Measurements from ENCODE around the gene BFSP2. TPM values are rescaled to one million over a fixed set of nuclear protein-coding genes. Genes with fewer than 3 reads are reported as not detected.

The BFSP2 gene
- total and polyA plus RNA-seq, 2 donors (not counting 3 experiments of a cell fraction or from before 2014, with no cell fraction given) = not detected

- POLR2A ChIA-PET = no interaction called here
- no TSS peak for BruUV-seq (replicated peaks)
Observed at GRCh38 chr3:133457465-133458067, 57.7 kb downstream of the BFSP2 start.

GRCh38 chr3:133459400-133459799 is 59.5 kb downstream of the BFSP2 start:
- Histone ChIP-seq H2AFZ (ENCODE audit: low read depth, low read length) (no peak overlapping the region), H3K27ac (ENCODE audit: insufficient read depth, low read depth, low read length) (no peak overlapping the region), H3K4me3 (replicated peaks in 1 of 3; ENCODE audit: insufficient read depth in 1 of 3, low read depth in 1 of 3, low read length in 3 of 3) (no peak overlapping the region), H3K9me1 (replicated peaks; ENCODE audit: control insufficient read depth, extremely low read depth, insufficient read depth, low read length) (no peaks in the 10 kb centered on the region), H3K36me3 (ENCODE audit: control insufficient read depth in 2 of 2, extremely low read depth in 1 of 2, insufficient read depth in 2 of 2, low read length in 2 of 2) (no peaks in the 10 kb centered on the region), H4K20me1 (replicated peaks; ENCODE audit: control insufficient read depth, extremely low read depth, insufficient read depth, low read length) (no peaks in the 10 kb centered on the region), H3K79me2 (ENCODE audit: control insufficient read depth, insufficient read depth, low read length) (no peaks in the 10 kb centered on the region), H3K4me2 (ENCODE audit: insufficient read depth, low read length) (no peak overlapping the region), H3K27me3 (ENCODE audit: control insufficient read depth in 2 of 2, insufficient read depth in 2 of 2, low read length in 2 of 2) (peaks cover 5 to 9% of the 10 kb centered on the region in 2 experiments), H3K9ac (replicated peaks; ENCODE audit: extremely low read depth, insufficient read depth, low read length) (no peak overlapping the region), H3K9me3 (replicated peaks; ENCODE audit: control insufficient read depth, insufficient read depth, low read length) (no peaks in the 10 kb centered on the region), H3K4me1 (ENCODE audit: control insufficient read depth, extremely low read depth, insufficient read depth, low read length) (no peaks in the 10 kb centered on the region)
- no peak for DNase-seq (ENCODE audit: low read depth, low spot score)
- ChIA-PET CTCF (interaction anchor here (1.2 to 2.2 kb wide), 2 partner anchors 8 to 119 kb away, joined by 3 to 11 read pairs; no protein-coding TSS in a partner anchor), POLR2A (no interaction called here)
- TF ChIP-seq GATA2 (IDR thresholded peaks at IDR 0.05; ENCODE audit: insufficient read depth, insufficient read length, low read depth, low read length) (no peak), FOS (IDR thresholded peaks at IDR 0.05; ENCODE audit: borderline replicate concordance, insufficient read depth, low read length) (no peak), POLR2AphosphoS5 (IDR thresholded peaks at IDR 0.05; ENCODE audit: insufficient read depth, low read depth, low read length) (no peak), JUN (IDR thresholded peaks at IDR 0.05; ENCODE audit: borderline replicate concordance, insufficient read depth, insufficient read length, low read depth) (no peak), CTCF (IDR thresholded peaks at IDR 0.05; ENCODE audit: extremely low read depth in 1 of 2, insufficient read depth in 1 of 2, low read depth in 1 of 2, low read length in 2 of 2) (no peak), POLR2A (IDR thresholded peaks at IDR 0.05; ENCODE audit: low read depth, low read length) (no peak), EZH2 (IDR thresholded peaks at IDR 0.05; ENCODE audit: borderline replicate concordance, low read depth, low read length, severe bottlenecking) (no peak), MYC (IDR thresholded peaks at IDR 0.05; ENCODE audit: low read depth, low read length) (no peak), MAX (IDR thresholded peaks at IDR 0.05; ENCODE audit: insufficient read depth, insufficient read length) (no peak)
- no TSS peak for BruUV-seq (replicated peaks)
- FAIRE-seq = no peak
- intact Hi-C loops (cut with micrococcal nuclease) = loop anchor here (10.0 kb wide), 1 partner anchor 345 kb away; the partner anchor contains the start of gene SRPRB
- dilution Hi-C loops (cut with MboI; ENCODE audit: extremely low pct_ligation_motif_present, low sequenced_read_pairs) = no loop called here

More at GRCh38 chr3:133457465-133458067, 57.7 kb downstream of the BFSP2 start:
- no peaks in the 10 kb centered on the region for H3K36me3 ChIP-seq (ENCODE audit: control insufficient read depth in 2 of 2, extremely low read depth in 1 of 2, insufficient read depth in 2 of 2, low read length in 2 of 2)
- H4K20me1 ChIP-seq (replicated peaks; ENCODE audit: control insufficient read depth, extremely low read depth, insufficient read depth, low read length) = no peaks in the 10 kb centered on the region
- no peak overlapping the region for H3K4me3 ChIP-seq (replicated peaks in 1 of 3; ENCODE audit: insufficient read depth in 1 of 3, low read depth in 1 of 3, low read length in 3 of 3)
- no peak overlapping the region for H2AFZ ChIP-seq (ENCODE audit: low read depth, low read length)
- FAIRE-seq = no peak
- intact Hi-C loops (cut with micrococcal nuclease) = loop anchor here (10.0 kb wide), 1 partner anchor 347 kb away; the partner anchor contains the start of gene SRPRB
- no peaks in the 10 kb centered on the region for H3K9me1 ChIP-seq (replicated peaks; ENCODE audit: control insufficient read depth, extremely low read depth, insufficient read depth, low read length)
- H3K4me2 ChIP-seq (ENCODE audit: insufficient read depth, low read length) = no peak overlapping the region
- CTCF ChIA-PET = interaction anchor here (1.0 to 2.4 kb wide), 5 partner anchors 10 to 121 kb away, joined by 3 to 13 read pairs (median 8); no protein-coding TSS in a partner anchor
- no peaks in the 10 kb centered on the region for H3K4me1 ChIP-seq (ENCODE audit: control insufficient read depth, extremely low read depth, insufficient read depth, low read length)
- DNase-seq (ENCODE audit: low read depth, low spot score) = no peak
- no peak overlapping the region for H3K27ac ChIP-seq (ENCODE audit: insufficient read depth, low read depth, low read length)
- H3K9me3 ChIP-seq (replicated peaks; ENCODE audit: control insufficient read depth, insufficient read depth, low read length) = no peaks in the 10 kb centered on the region
- no peak overlapping the region for H3K9ac ChIP-seq (replicated peaks; ENCODE audit: extremely low read depth, insufficient read depth, low read length)
- H3K79me2 ChIP-seq (ENCODE audit: control insufficient read depth, insufficient read depth, low read length) = no peaks in the 10 kb centered on the region
- TF ChIP-seq MAX (IDR thresholded peaks at IDR 0.05; ENCODE audit: insufficient read depth, insufficient read length) = no peak
- no peak for TF ChIP-seq GATA2 (IDR thresholded peaks at IDR 0.05; ENCODE audit: insufficient read depth, insufficient read length, low read depth, low read length)
- no peak for TF ChIP-seq FOS (IDR thresholded peaks at IDR 0.05; ENCODE audit: borderline replicate concordance, insufficient read depth, low read length)
- no peak for TF ChIP-seq POLR2AphosphoS5 (IDR thresholded peaks at IDR 0.05; ENCODE audit: insufficient read depth, low read depth, low read length)
- dilution Hi-C loops (cut with MboI; ENCODE audit: extremely low pct_ligation_motif_present, low sequenced_read_pairs) = no loop called here
- peaks cover 9 to 12% of the 10 kb centered on the region in 2 experiments for H3K27me3 ChIP-seq (ENCODE audit: control insufficient read depth in 2 of 2, insufficient read depth in 2 of 2, low read length in 2 of 2)
